Skin epidermis (tissue), 12 donors: ENCODE measurements around the gene SCAP.

ENCODE experiments used
- H3K27ac ChIP-seq, 21 experiments: fragments of 200-600 bp; sonication (generic) in 11 of 21; one replicate each; pipeline ENCODE4 v1.5.0; 2020; ENCODE audit warnings: mild to moderate bottlenecking in 3 of 21, inconsistent platforms in 2 of 21, moderate library complexity in 2 of 21
- H3K4me3 ChIP-seq, 7 experiments: fragments of 200-600 bp; sonication (generic) in 2 of 7; one replicate each; pipeline ENCODE4 v1.5.0; 2020; ENCODE audit warnings: inconsistent platforms in 2 of 7, mild to moderate bottlenecking in 2 of 7, moderate library complexity in 1 of 7

SCAP gene

GRCh38 chr3:47406762-47407149 lies 69.0 kb downstream of the SCAP start:
- Histone ChIP-seq H3K4me3 (no peak overlapping the region), H3K27ac (peak overlapping the region in 13 of 21 experiments; percentile 3 to 73 (median 36))

- peak overlapping the region in 14 of 21 experiments; percentile 8 to 73 (median 58) for H3K27ac ChIP-seq
- no peak overlapping the region for H3K4me3 ChIP-seq
These were observed 69.7 kb downstream of the SCAP start for GRCh38 chr3:47405820-47406761.

- Histone ChIP-seq H3K4me3 (no peak overlapping the region), H3K27ac (peak overlapping the region in 14 of 21 experiments; percentile 1 to 73 (median 36))
These were observed 70.6 kb downstream of the SCAP start for GRCh38 chr3:47404955-47405790.

GRCh38 chr3:47404431-47404876 lies 71.3 kb downstream of the SCAP start:
- Histone ChIP-seq H3K4me3 (no peak overlapping the region), H3K27ac (peak overlapping the region in 12 of 21 experiments; percentile 1 to 73 (median 52))

GRCh38 chr3:47399531-47400270 lies 76.0 kb downstream of the SCAP start:
- H3K27ac ChIP-seq, result no peak overlapping the region

GRCh38 chr3:47399016-47399415 lies 76.7 kb downstream of the SCAP start:
- no peak overlapping the region for H3K4me3 ChIP-seq
- H3K27ac ChIP-seq, result no peak overlapping the region

More at GRCh38 chr3:47399531-47400270, 76.0 kb downstream of the SCAP start:
- no peak overlapping the region for H3K4me3 ChIP-seq

- Histone ChIP-seq H3K4me3 (no peak overlapping the region), H3K27ac (no peak overlapping the region)
These were observed 77.5 kb downstream of the SCAP start for GRCh38 chr3:47398228-47398627.

- Histone ChIP-seq H3K27ac (peak overlapping the region in 1 of 21 experiments; percentile 17), H3K4me3 (no peak overlapping the region)
These were observed 80.9 kb downstream of the SCAP start for GRCh38 chr3:47394881-47395280.

GRCh38 chr3:47394140-47394870 lies 81.4 kb downstream of the SCAP start:
- H3K27ac ChIP-seq, result peak overlapping the region in 3 of 21 experiments; percentile 8 to 17 (median 11)
- H3K4me3 ChIP-seq, result no peak overlapping the region

GRCh38 chr3:47392933-47393332 lies 82.8 kb downstream of the SCAP start:
- no peak overlapping the region for H3K4me3 ChIP-seq
- no peak overlapping the region for H3K27ac ChIP-seq

GRCh38 chr3:47385796-47386195 lies 89.9 kb downstream of the SCAP start:
- H3K4me3 ChIP-seq, result no peak overlapping the region
- H3K27ac ChIP-seq, result no peak overlapping the region

GRCh38 chr3:47385007-47385406 lies 90.7 kb downstream of the SCAP start:
- Histone ChIP-seq H3K4me3 (no peak overlapping the region), H3K27ac (no peak overlapping the region)

- Histone ChIP-seq H3K27ac (no peak overlapping the region), H3K4me3 (no peak overlapping the region)
These were observed 91.3 kb downstream of the SCAP start for GRCh38 chr3:47384425-47384824.

GRCh38 chr3:47381317-47382157 lies 94.2 kb downstream of the SCAP start:
- Histone ChIP-seq H3K4me3 (peak overlapping the region; percentile 70 to 100 (median 92)), H3K27ac (peak overlapping the region; percentile 85 to 99 (median 93))

GRCh38 chr3:47380601-47381316 lies 95.0 kb downstream of the SCAP start, which contains the start of gene PTPN23:
Gene PTPN23 (plus strand): TSS chr3:47381021. CDS start chr3:47381097, 76 bp downstream.
- peak within 1 kb of the TSS; percentile 70 to 100 (median 92) for H3K4me3 ChIP-seq
- peak within 1 kb of the TSS; percentile 85 to 99 (median 93) for H3K27ac ChIP-seq

GRCh38 chr3:47380026-47380600 lies 95.6 kb downstream of the SCAP start:
- peak overlapping the region; percentile 70 to 100 (median 92) for H3K4me3 ChIP-seq
- peak overlapping the region; percentile 66 to 99 (median 93) for H3K27ac ChIP-seq

GRCh38 chr3:47379411-47379899 lies 96.3 kb downstream of the SCAP start:
- Histone ChIP-seq H3K4me3 (peak overlapping the region; percentile 70 to 100 (median 92)), H3K27ac (peak overlapping the region in 11 of 21 experiments; percentile 89 to 99 (median 94))
